HUES64 (cell line): Measurements from ENCODE around the gene EGFR.

Experiments
- H3K27ac ChIP-seq: 2 replicates; pipeline ENCODE4 v1.7.0; 2013; ENCODE audit warnings: low read depth, low read length, inconsistent platforms
- H3K27me3 ChIP-seq: 2 replicates; pipeline ENCODE4 v1.6.1; 2013; ENCODE audit warnings: mild to moderate bottlenecking, low read length; ENCODE audit not compliant: insufficient read depth
- H3K36me3 ChIP-seq: 2 replicates; pipeline ENCODE4 v1.6.1; 2013; ENCODE audit warnings: mild to moderate bottlenecking, low read length; ENCODE audit not compliant: insufficient read depth
- H3K4me1 ChIP-seq: 2 replicates; pipeline ENCODE4 v1.6.1; 2013; ENCODE audit warnings: mild to moderate bottlenecking, low read length, moderate library complexity; ENCODE audit not compliant: insufficient read depth
- H3K4me3 ChIP-seq: 2 replicates; pipeline ENCODE4 v1.5.1; 2013; ENCODE audit warnings: mild to moderate bottlenecking, low read length, moderate library complexity
- H3K9ac ChIP-seq: 2 replicates; pipeline ENCODE4 v1.6.1; 2013; ENCODE audit warnings: mild to moderate bottlenecking, low read depth, low read length
- H3K9me3 ChIP-seq: 2 replicates; pipeline ENCODE4 v1.6.1; 2013; ENCODE audit warnings: low read depth, low read length; ENCODE audit not compliant: insufficient read depth
- WGBS: fragments of 150-250, 120-280 bp; methylation state at CpG from one replicate; pipeline ENCODE4 v1.1.7; 2013; ENCODE audit warnings: missing lambda C conversion rate; 5-methylcytosine and 5-hydroxymethylcytosine counted together

Gene EGFR

DNA sequence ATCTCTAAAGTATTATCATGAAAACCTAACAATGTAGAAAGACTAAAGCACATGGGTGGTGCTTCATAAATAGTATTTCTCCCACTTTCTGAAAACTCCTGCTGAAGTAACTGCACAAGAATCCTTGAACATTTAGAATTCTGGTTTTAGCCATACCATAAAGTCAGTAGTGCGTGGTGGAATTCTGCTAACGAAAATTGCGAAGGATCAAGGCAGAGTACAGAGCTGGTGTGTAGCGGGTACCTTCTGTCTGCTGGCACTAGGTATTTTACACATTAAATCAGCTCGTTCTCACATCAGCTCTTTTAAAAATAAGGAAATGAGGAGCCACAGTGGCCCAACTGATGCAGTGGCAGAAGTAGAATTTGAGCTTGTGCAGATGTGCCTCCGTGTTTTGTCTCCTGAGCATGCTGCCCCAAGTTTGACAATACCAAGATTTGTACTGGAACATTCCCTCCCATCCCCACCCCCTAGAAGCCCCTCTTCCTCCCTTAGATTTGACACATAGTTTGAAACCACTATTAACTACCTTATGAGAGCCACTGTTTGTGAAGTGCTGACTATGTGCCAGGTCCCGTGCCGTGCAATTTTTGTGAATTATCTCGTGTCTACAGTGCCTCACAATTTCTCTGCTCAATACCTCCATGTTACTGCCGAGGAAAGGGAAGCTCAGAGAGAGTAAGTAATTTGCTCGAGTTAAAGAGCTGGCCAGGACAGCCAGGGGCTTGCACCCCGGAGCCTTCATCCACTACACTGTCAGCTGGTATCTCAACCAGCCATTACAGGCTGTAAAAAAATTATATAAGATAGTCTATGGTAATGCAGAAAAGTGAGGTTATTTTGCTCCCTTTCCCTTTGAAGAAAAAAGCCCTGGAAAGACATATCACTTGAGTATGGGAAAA is 66.9 kb downstream of the EGFR start:
- Histone ChIP-seq H3K9ac (no peak overlapping the region), H3K27ac (no peak overlapping the region), H3K27me3 (no peaks in the 10 kb centered on the region), H3K9me3 (no peaks in the 10 kb centered on the region), H3K36me3 (no peaks in the 10 kb centered on the region), H3K4me3 (no peak overlapping the region), H3K4me1 (no peaks in the 10 kb centered on the region)
- 97% methylated on average over 11 of the region's 12 CpGs for WGBS

DNA sequence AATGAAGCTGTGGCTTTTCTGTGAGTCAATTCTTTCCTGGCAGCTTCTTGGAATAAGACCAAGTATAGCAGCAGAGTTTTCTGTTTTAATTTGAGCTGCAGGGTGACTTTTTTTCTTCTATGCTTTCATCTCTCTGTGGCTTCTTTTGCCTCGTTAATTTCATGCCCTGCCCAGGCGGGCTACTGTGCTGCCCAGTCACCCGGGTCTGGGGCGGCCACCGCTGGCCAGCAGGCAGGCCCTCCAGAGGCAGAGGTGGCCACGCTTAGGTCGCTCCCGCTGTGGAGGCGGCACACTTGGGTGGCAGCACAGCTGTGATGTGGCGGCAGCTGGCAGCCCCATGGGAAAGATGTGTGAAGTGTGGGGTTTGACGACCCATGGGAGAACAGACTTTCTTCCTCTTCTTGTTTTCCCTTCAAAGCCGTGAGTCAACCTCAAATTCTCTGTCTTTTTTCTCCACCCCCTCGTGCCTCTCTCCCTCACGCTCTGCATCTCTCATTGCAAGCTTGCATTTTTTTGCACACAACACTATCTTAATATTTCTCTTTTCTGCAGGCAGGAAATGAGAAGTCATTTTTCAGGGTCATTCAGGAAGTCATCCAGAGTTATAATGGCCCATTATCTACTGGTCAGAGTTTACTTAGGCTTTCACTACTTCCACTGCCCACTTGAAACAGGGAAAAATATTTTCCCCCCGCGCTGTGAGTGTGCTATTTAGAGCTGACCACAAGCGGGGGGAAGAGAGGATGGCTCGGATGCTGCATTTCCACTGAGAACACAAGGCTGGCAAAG is 67.8 kb downstream of the EGFR start:
- Histone ChIP-seq H3K4me3 (no peak overlapping the region), H3K36me3 (no peaks in the 10 kb centered on the region), H3K27me3 (no peaks in the 10 kb centered on the region), H3K9ac (no peak overlapping the region), H3K27ac (no peak overlapping the region), H3K4me1 (no peaks in the 10 kb centered on the region), H3K9me3 (no peaks in the 10 kb centered on the region)
- 79% methylated on average over 18 of the region's 18 CpGs for WGBS

DNA sequence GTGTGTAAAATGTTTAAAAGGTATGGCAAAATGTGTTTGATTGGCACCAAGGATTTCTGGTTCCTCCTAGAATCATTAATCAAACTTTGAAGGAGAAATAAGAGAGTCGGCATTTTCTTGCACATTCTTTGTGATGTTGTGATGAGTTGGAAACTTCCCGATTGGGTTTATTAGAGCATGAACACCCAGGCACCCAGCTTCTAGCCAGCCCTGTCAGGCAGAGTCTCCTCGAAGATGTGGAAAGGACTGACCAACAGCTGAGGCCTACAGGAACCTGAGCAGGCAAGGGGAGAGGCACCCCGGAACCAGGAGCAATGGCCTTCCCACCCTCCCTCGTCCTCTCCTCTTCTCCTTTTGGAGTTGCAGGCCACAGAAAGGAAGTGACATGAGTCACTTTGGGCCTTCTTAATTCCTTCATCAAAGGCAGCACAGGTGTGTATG is 68.7 kb downstream of the EGFR start:
- WGBS, result 94% methylated on average over 5 of the region's 5 CpGs
- no peaks in the 10 kb centered on the region for H3K4me1 ChIP-seq
- H3K9ac ChIP-seq, result no peak overlapping the region
- no peaks in the 10 kb centered on the region for H3K36me3 ChIP-seq
- H3K9me3 ChIP-seq, result no peaks in the 10 kb centered on the region
- no peak overlapping the region for H3K4me3 ChIP-seq
- H3K27me3 ChIP-seq, result no peaks in the 10 kb centered on the region
- no peak overlapping the region for H3K27ac ChIP-seq

DNA sequence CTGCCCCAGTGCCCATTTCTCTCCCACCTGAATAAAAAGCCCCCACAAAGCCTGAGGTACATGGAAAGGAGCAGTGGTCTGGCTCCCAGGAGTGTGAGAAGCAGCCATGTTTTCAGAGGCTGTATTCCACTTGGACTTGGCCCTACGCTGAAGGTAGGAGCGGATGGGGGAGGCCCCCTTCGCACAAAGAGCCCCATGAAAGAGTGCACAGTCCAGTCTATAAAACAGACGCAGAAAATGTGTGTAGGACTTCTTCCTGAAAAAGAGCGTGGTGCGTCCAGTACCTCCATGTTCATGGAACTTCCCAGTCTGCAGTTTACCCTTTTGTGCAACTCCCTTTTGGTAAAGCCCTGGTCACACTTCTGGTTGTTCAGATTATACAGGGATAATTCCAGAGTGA is 69.3 kb downstream of the EGFR start:
- 97% methylated on average over 6 of the region's 6 CpGs for WGBS
- H3K4me3 ChIP-seq, result no peak overlapping the region
- H3K4me1 ChIP-seq, result no peaks in the 10 kb centered on the region
- no peak overlapping the region for H3K27ac ChIP-seq
- no peaks in the 10 kb centered on the region for H3K27me3 ChIP-seq
- no peaks in the 10 kb centered on the region for H3K9me3 ChIP-seq
- H3K36me3 ChIP-seq, result no peaks in the 10 kb centered on the region
- no peak overlapping the region for H3K9ac ChIP-seq

DNA sequence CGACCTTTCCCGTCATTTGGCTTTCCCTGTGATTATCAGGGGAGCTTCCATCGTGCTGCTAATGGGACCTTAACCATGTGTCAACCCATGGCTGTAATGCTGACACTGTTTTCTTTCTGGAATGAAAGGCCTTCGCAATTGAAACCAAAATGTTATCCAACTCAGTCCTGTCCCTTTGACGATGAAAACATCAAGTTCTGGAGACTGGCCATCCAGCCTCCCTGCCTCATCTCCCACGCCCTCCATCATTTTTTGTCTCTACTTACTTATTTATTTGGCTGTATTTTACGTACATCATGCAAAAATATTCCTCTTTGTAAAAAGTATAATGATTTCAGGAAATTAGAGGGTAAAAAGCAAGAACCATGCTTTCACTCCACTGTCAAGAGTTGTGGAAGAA is 69.8 kb downstream of the EGFR start:
- no peak overlapping the region for H3K27ac ChIP-seq

DNA sequence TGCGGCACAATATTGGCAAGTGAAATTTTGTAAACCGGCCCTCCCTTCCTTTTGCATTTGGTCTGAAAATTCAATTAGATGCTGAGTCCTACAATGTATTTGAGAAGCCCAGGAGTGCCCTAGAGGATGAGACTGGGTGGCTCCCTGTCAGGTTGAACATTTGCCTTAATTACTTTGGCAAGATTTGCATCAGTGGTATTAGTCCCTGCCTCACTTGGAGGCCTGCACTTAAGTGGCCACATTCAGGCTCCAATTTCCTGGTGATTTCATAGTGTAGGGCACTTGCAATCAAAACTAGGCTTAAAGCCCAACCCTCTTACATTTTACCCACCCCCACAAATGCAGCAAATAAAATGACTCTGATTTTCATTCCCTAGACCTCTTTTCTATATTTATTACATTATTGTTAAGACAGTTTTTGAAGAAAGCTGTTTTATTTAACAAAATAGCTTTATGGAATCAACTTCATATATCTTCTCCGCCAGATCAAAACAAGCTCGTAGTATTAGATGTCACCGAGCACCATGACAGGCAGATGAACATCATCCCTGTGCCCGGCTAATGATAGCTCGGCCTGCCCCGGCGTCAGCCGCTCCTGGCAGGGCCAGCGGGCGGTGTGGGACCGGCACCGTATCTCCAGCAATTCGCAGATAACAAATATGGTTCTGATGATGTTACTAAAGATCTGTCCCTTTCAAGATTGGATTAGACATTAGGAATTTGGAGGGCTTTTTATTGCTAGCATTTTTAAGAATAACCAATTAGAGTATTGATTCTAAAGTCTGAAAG is 73.6 kb downstream of the EGFR start:
- H3K36me3 ChIP-seq, result no peaks in the 10 kb centered on the region
- no peaks in the 10 kb centered on the region for H3K4me1 ChIP-seq
- 96% methylated on average over 15 of the region's 15 CpGs for WGBS
- no peak overlapping the region for H3K27ac ChIP-seq
- H3K9ac ChIP-seq, result no peak overlapping the region
- no peaks in the 10 kb centered on the region for H3K9me3 ChIP-seq
- no peak overlapping the region for H3K4me3 ChIP-seq
- H3K27me3 ChIP-seq, result no peaks in the 10 kb centered on the region

More for the DNA sequence above, 69.8 kb downstream of the EGFR start:
- Histone ChIP-seq H3K9ac (no peak overlapping the region), H3K4me3 (no peak overlapping the region), H3K9me3 (no peaks in the 10 kb centered on the region), H3K4me1 (no peaks in the 10 kb centered on the region), H3K27me3 (no peaks in the 10 kb centered on the region), H3K36me3 (no peaks in the 10 kb centered on the region)
- 93% methylated on average over 6 of the region's 7 CpGs for WGBS

DNA sequence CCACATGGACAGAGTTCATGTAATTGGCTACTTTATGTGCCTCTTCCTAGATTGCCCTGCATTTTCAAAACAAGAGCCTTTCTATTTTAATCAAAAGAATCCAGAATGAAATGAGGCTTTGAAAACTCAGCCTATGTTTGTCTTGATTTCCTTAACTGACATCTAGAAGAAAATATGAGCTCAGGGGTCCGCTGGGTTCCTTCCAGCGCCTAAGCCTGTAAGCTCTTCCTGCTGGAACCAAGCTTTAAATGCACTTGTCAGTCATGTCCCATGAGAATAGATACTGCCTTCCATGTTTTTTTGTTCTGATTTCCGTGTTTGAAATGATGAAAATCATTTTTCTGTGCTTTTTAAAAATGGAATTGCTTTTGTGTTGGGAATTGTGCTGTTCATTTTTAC is 74.2 kb downstream of the EGFR start:
- Histone ChIP-seq H3K27me3 (no peaks in the 10 kb centered on the region), H3K4me1 (no peaks in the 10 kb centered on the region), H3K9ac (no peak overlapping the region), H3K4me3 (no peak overlapping the region), H3K9me3 (no peaks in the 10 kb centered on the region), H3K36me3 (no peaks in the 10 kb centered on the region), H3K27ac (no peak overlapping the region)
- 96% methylated on average over 3 of the region's 3 CpGs for WGBS

DNA sequence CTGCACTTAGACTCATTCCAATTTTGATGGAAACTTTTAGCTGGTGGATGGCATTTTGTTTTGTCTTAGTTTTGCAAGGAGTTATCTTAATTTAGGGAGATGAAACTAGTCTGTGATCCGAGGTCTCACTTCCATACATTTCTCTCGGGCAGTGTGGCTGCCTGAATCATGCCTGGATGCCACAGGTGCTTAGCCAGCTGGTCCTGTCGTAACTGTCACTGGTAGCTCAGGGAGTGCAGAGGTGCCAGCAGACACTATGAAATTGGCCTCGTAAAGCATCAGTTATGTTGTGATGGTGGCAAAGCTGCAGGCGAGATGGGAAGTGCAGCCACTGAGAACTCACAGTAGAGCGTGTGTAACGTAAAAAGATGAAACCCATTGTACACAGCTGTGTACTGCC is 74.9 kb downstream of the EGFR start:
- H3K4me1 ChIP-seq, result no peaks in the 10 kb centered on the region; the same call in 1 of the 2 replicates
- no peak overlapping the region for H3K9ac ChIP-seq
- no peak overlapping the region for H3K27ac ChIP-seq
- no peaks in the 10 kb centered on the region for H3K36me3 ChIP-seq
- H3K9me3 ChIP-seq, result no peaks in the 10 kb centered on the region
- WGBS, result 94% methylated on average over 7 of the region's 7 CpGs
- H3K27me3 ChIP-seq, result no peaks in the 10 kb centered on the region
- H3K4me3 ChIP-seq, result no peak overlapping the region

DNA sequence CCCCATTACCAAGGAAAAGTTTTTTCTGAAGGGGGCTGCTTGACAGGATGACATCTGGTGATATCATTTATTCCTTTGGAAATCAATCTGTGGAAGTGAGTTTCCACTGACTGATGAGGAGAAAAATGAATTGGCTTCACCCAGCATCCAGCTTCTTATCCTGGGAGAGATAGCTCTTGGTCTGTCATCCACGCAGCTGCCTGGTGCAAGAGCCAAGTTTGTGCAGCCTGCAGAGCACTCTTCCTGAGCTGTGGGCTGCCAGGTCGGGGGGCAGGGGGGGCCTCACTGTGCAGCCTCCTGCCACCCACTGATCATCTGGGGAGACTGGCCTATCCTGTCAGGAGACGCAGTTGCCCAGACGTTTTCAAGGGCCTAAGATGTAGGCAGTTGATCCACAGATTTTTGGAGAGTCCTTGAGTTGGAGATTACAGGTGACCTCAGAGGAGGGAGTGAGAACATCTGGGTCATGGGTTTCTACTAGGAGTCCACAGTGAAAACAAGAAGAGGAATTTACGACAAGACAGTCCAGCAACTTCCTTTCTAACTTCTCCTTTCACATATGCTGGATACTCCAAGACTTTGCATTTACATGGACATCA is 75.4 kb downstream of the EGFR start:
- H3K27ac ChIP-seq, result no peak overlapping the region
- H3K9ac ChIP-seq, result no peak overlapping the region
- H3K27me3 ChIP-seq, result no peaks in the 10 kb centered on the region
- no peaks in the 10 kb centered on the region for H3K36me3 ChIP-seq
- H3K9me3 ChIP-seq, result no peaks in the 10 kb centered on the region
- no peak overlapping the region for H3K4me3 ChIP-seq
- H3K4me1 ChIP-seq, result peaks cover 4% of the 10 kb centered on the region
- 97% methylated on average over 5 of the region's 5 CpGs for WGBS

DNA sequence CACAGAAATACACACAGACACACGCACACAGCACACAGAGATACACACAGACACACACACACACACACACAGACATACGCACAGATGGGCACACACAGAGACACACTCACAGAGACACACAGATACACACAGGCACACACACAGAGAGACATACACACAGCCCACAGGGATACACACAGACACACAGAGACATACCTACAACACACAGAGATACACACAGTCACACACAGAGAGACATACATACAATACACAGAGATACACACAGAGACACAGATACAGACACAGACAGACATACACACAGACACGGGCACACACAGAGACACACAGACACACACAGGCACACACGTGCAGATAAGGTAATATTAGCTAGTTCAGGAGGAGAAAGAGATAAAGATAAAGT is 76.9 kb downstream of the EGFR start:
- 90% methylated on average over 3 of the region's 4 CpGs for WGBS
- Histone ChIP-seq H3K9me3 (no peaks in the 10 kb centered on the region), H3K36me3 (no peaks in the 10 kb centered on the region), H3K27ac (no peak overlapping the region), H3K27me3 (no peaks in the 10 kb centered on the region), H3K4me3 (no peak overlapping the region), H3K9ac (no peak overlapping the region), H3K4me1 (peaks cover 6% of the 10 kb centered on the region)
